Activated CD4-positive, alpha-beta T cell treated with anti-CD3 and anti-CD28 coated beads for 36 hours (primary cell): ENCODE results near the gene CFAP61. TPM values are rescaled to one million over a fixed set of nuclear protein-coding genes. Genes with fewer than 3 reads are reported as not detected.
"Not testable (repeated sequence)": the region's sequence is repeated elsewhere in the genome, so short reads cannot be mapped to it uniquely, and the experiment has no call there.

ENCODE experiments used
- ATAC-seq: fragments of 200-7000 bp; cut with Tn5 transposase; one replicate; pipeline ENCODE4 v1.10.0; 2021; ENCODE audit warnings: mild to moderate bottlenecking, moderate library complexity
- CTCF ChIA-PET: fragments of 350-600 bp; sonication (Branson Sonifier 250); formaldehyde crosslinking; loops from one replicate; lab custom pipeline; 2021; ENCODE audit warnings: antibody characterized with exemption; lab: Charles Lee
- POLR2A ChIA-PET: fragments of 350-600 bp; sonication (Branson Sonifier 250); formaldehyde crosslinking; loops from one replicate; lab custom pipeline; 2021; ENCODE audit warnings: antibody characterized with exemption, inconsistent platforms; lab: Charles Lee
- DNase-seq: peaks from one replicate; pipeline ENCODE4 v3.0.0-alpha.2; 2020
- H3K27ac Mint-ChIP-seq: one replicate; pipeline ENCODE4 v1.8.0; 2021; ENCODE audit warnings: mixed read lengths
- H3K27me3 Mint-ChIP-seq: one replicate; pipeline ENCODE4 v1.8.0; 2021; ENCODE audit warnings: mixed read lengths
- H3K36me3 Mint-ChIP-seq: one replicate; pipeline ENCODE4 v1.8.0; 2021; ENCODE audit warnings: low read depth, mixed read lengths
- H3K4me1 Mint-ChIP-seq: one replicate; pipeline ENCODE4 v1.8.0; 2021; ENCODE audit warnings: mixed read lengths
- H3K4me3 Mint-ChIP-seq: one replicate; pipeline ENCODE4 v1.8.0; 2021; ENCODE audit warnings: mild to moderate bottlenecking, moderate library complexity, mixed read lengths
- H3K9me3 Mint-ChIP-seq: one replicate; pipeline ENCODE4 v1.8.0; 2021; ENCODE audit warnings: low read depth, mixed read lengths
- intact Hi-C, 2 experiments: fragments of 100-400 bp; cut with DNase I in 1 of 2; cut with micrococcal nuclease in 1 of 2; formaldehyde crosslinking; loops; one replicate each; pipeline versions ENCODE4 v1.14.2 to v1.15.1; 2022 to 2024; cut with DNase I, micrococcal nuclease
- total RNA-seq, 2 experiments: library from RNA; stranded (reverse); gene quantifications; one replicate each; pipeline ENCODE4 v1.2.3, GENCODE V29; 2021

The CFAP61 gene
- total RNA-seq, 2 experiments from 2014 or later, result 0.39 to 0.51 TPM

- no peak overlapping the region for H3K27ac Mint-ChIP-seq
- ATAC-seq (no peak), DNase-seq (no peak)
- H3K36me3 Mint-ChIP-seq, result no peaks in the 10 kb centered on the region
- H3K9me3 Mint-ChIP-seq, result no peaks in the 10 kb centered on the region
- peaks cover 3% of the 10 kb centered on the region for H3K27me3 Mint-ChIP-seq
- peaks cover 2% of the 10 kb centered on the region for H3K4me1 Mint-ChIP-seq
- CTCF ChIA-PET, result no interaction called here
- intact Hi-C loops, result no loop called here
- no peak overlapping the region for H3K4me3 Mint-ChIP-seq
- POLR2A ChIA-PET, result no interaction called here
Observed at GRCh38 chr20:20334489-20334888, 282.2 kb downstream of the CFAP61 start.

GRCh38 chr20:20338133-20338730, 285.9 kb downstream of the CFAP61 start:
- ChIA-PET POLR2A (no interaction called here), CTCF (no interaction called here)
- H3K4me1 Mint-ChIP-seq, result peaks cover 2% of the 10 kb centered on the region
- no peak overlapping the region for H3K27ac Mint-ChIP-seq
- H3K27me3 Mint-ChIP-seq, result peaks cover 4% of the 10 kb centered on the region
- H3K4me3 Mint-ChIP-seq, result no peak overlapping the region
- no peaks in the 10 kb centered on the region for H3K9me3 Mint-ChIP-seq
- ATAC-seq (no peak), DNase-seq (no peak)
- intact Hi-C loops, result no loop called here
- no peaks in the 10 kb centered on the region for H3K36me3 Mint-ChIP-seq

- POLR2A ChIA-PET, result no interaction called here
Observed at GRCh38 chr20:20340443-20340842, 288.1 kb downstream of the CFAP61 start.

GRCh38 chr20:20341371-20341770, 289.0 kb downstream of the CFAP61 start:
- Mint-ChIP-seq H3K27ac (no peak overlapping the region), H3K9me3 (no peaks in the 10 kb centered on the region), H3K4me1 (no peaks in the 10 kb centered on the region), H3K36me3 (no peaks in the 10 kb centered on the region), H3K27me3 (peaks cover 5% of the 10 kb centered on the region), H3K4me3 (no peak overlapping the region)
- DNase-seq (no peak), ATAC-seq (no peak)
- ChIA-PET CTCF (interaction anchor here (0.6 to 0.8 kb wide), 2 partner anchors 10 to 17 kb away, joined by 3 to 4 read pairs; no protein-coding TSS in a partner anchor), POLR2A (no interaction called here)
- intact Hi-C loops, result no loop called here

More at GRCh38 chr20:20340443-20340842, 288.1 kb downstream of the CFAP61 start:
- Mint-ChIP-seq H3K4me3 (no peak overlapping the region), H3K9me3 (no peaks in the 10 kb centered on the region), H3K36me3 (no peaks in the 10 kb centered on the region), H3K4me1 (no peaks in the 10 kb centered on the region), H3K27ac (no peak overlapping the region), H3K27me3 (peaks cover 5% of the 10 kb centered on the region)
- ATAC-seq (no peak), DNase-seq (no peak)
- CTCF ChIA-PET, result no interaction called here
- intact Hi-C loops, result no loop called here

- ATAC-seq (no peak), DNase-seq (no peak)
- H3K4me3 Mint-ChIP-seq, result no peak overlapping the region
- peaks cover 5% of the 10 kb centered on the region for H3K27me3 Mint-ChIP-seq
- intact Hi-C loops, result no loop called here
- POLR2A ChIA-PET, result no interaction called here
- H3K4me1 Mint-ChIP-seq, result no peaks in the 10 kb centered on the region
- H3K9me3 Mint-ChIP-seq, result no peaks in the 10 kb centered on the region
- no peak overlapping the region for H3K27ac Mint-ChIP-seq
- CTCF ChIA-PET, result interaction anchor here (0.8 kb wide), 1 partner anchor 16 kb away, joined by 3 read pairs; no protein-coding TSS in a partner anchor
- H3K36me3 Mint-ChIP-seq, result no peaks in the 10 kb centered on the region
Observed at GRCh38 chr20:20342066-20342465, 289.7 kb downstream of the CFAP61 start.

GRCh38 chr20:20343932-20344331, 291.6 kb downstream of the CFAP61 start:
- intact Hi-C loops, result no loop called here
- no peak for ATAC-seq
- H3K27me3 Mint-ChIP-seq, result peaks cover 12% of the 10 kb centered on the region
- CTCF ChIA-PET, result no interaction called here
- H3K36me3 Mint-ChIP-seq, result no peaks in the 10 kb centered on the region
- H3K9me3 Mint-ChIP-seq, result peaks cover 1% of the 10 kb centered on the region
- no peak for DNase-seq
- no peak overlapping the region for H3K4me3 Mint-ChIP-seq
- H3K4me1 Mint-ChIP-seq, result no peaks in the 10 kb centered on the region
- POLR2A ChIA-PET, result no interaction called here
- H3K27ac Mint-ChIP-seq, result no peak overlapping the region

GRCh38 chr20:20344476-20344875, 292.1 kb downstream of the CFAP61 start:
- no peaks in the 10 kb centered on the region for H3K4me1 Mint-ChIP-seq
- H3K27me3 Mint-ChIP-seq, result peaks cover 16% of the 10 kb centered on the region
- ChIA-PET POLR2A (no interaction called here), CTCF (no interaction called here)
- no peak overlapping the region for H3K4me3 Mint-ChIP-seq
- intact Hi-C loops, result no loop called here
- no peaks in the 10 kb centered on the region for H3K36me3 Mint-ChIP-seq
- DNase-seq (no peak), ATAC-seq (no peak)
- peaks cover 1% of the 10 kb centered on the region for H3K9me3 Mint-ChIP-seq
- H3K27ac Mint-ChIP-seq, result no peak overlapping the region

- no peak overlapping the region for H3K4me3 Mint-ChIP-seq
- peaks cover 4% of the 10 kb centered on the region for H3K9me3 Mint-ChIP-seq
- ChIA-PET POLR2A (no interaction called here), CTCF (interaction anchor here (0.6 kb wide), 1 partner anchor 280 kb away, joined by 3 read pairs; no protein-coding TSS in a partner anchor)
- intact Hi-C loops, result no loop called here
- H3K36me3 Mint-ChIP-seq, result no peaks in the 10 kb centered on the region
- H3K27ac Mint-ChIP-seq, result no peak overlapping the region
- H3K27me3 Mint-ChIP-seq, result peaks cover 32% of the 10 kb centered on the region
- no peaks in the 10 kb centered on the region for H3K4me1 Mint-ChIP-seq
- ATAC-seq (no peak), DNase-seq (no peak)
Observed at GRCh38 chr20:20353576-20353975, 301.2 kb downstream of the CFAP61 start.

- H3K4me3 Mint-ChIP-seq, H3K36me3 Mint-ChIP-seq, POLR2A ChIA-PET, H3K9me3 Mint-ChIP-seq, CTCF ChIA-PET, H3K4me1 Mint-ChIP-seq, H3K27ac Mint-ChIP-seq, DNase-seq, intact Hi-C loops, ATAC-seq: not testable (repeated sequence)
- peaks cover 30% of the 10 kb centered on the region for H3K27me3 Mint-ChIP-seq
Observed at GRCh38 chr20:20355503-20355902, 303.2 kb downstream of the CFAP61 start.

GRCh38 chr20:20358801-20359200, 306.5 kb downstream of the CFAP61 start:
- H3K27me3 Mint-ChIP-seq, result peaks cover 42% of the 10 kb centered on the region
- no peak for DNase-seq

GRCh38 chr20:20359628-20360027, 307.3 kb downstream of the CFAP61 start:
- ChIA-PET POLR2A (no interaction called here), CTCF (interaction anchor here (1.0 to 2.6 kb wide), 7 partner anchors 9 to 209 kb away, joined by 3 to 10 read pairs (median 3); no protein-coding TSS in a partner anchor)
- H3K9me3 Mint-ChIP-seq, result no peaks in the 10 kb centered on the region
- DNase-seq (no peak), ATAC-seq (peak; percentile 54)
- no peak overlapping the region for H3K27ac Mint-ChIP-seq
- intact Hi-C loops, result loop anchor here (1.0 to 10.0 kb wide), 9 partner anchors 93 to 1155 kb away; partner anchors contain the start of genes NKX2-2 (in 2 of the 2), LINC00237 (in 1 of the 2), NKX2-4 (in 1 of the 2) and XRN2 (in 1 of the 2)
- H3K4me1 Mint-ChIP-seq, result peaks cover 24% of the 10 kb centered on the region
- H3K36me3 Mint-ChIP-seq, result no peaks in the 10 kb centered on the region
- no peak overlapping the region for H3K4me3 Mint-ChIP-seq
- peaks cover 44% of the 10 kb centered on the region for H3K27me3 Mint-ChIP-seq

More at GRCh38 chr20:20358801-20359200, 306.5 kb downstream of the CFAP61 start:
- no peak overlapping the region for H3K4me3 Mint-ChIP-seq
- ATAC-seq, result no peak
- CTCF ChIA-PET, result interaction anchor here (1.3 to 2.6 kb wide), 3 partner anchors 13 to 210 kb away, joined by 3 to 10 read pairs (median 4); no protein-coding TSS in a partner anchor
- intact Hi-C loops, result no loop called here
- peaks cover 20% of the 10 kb centered on the region for H3K4me1 Mint-ChIP-seq
- no peak overlapping the region for H3K27ac Mint-ChIP-seq
- POLR2A ChIA-PET, result no interaction called here
- H3K9me3 Mint-ChIP-seq, result peaks cover 2% of the 10 kb centered on the region
- no peaks in the 10 kb centered on the region for H3K36me3 Mint-ChIP-seq

- H3K4me3 Mint-ChIP-seq, result no peak overlapping the region
Observed at GRCh38 chr20:20360464-20360863, 308.1 kb downstream of the CFAP61 start.

More at GRCh38 chr20:20360464-20360863, 308.1 kb downstream of the CFAP61 start:
- Mint-ChIP-seq H3K9me3 (no peaks in the 10 kb centered on the region), H3K27me3 (peaks cover 49% of the 10 kb centered on the region), H3K4me1 (peaks cover 27% of the 10 kb centered on the region), H3K27ac (no peak overlapping the region), H3K36me3 (no peaks in the 10 kb centered on the region)
- intact Hi-C loops, result loop anchor here (1.0 to 10.0 kb wide), 9 partner anchors 92 to 1154 kb away; partner anchors contain the start of genes NKX2-2 (in 2 of the 2), LINC00237 (in 1 of the 2), NKX2-4 (in 1 of the 2) and XRN2 (in 1 of the 2)
- ATAC-seq, result peak; percentile 71
- POLR2A ChIA-PET, result no interaction called here
- CTCF ChIA-PET, result interaction anchor here (1.0 to 2.6 kb wide), 7 partner anchors 10 to 95 kb away, joined by 3 to 10 read pairs (median 3); no protein-coding TSS in a partner anchor
- peak; percentile 69 for DNase-seq
